Endothelial cell of umbilical vein (primary cell): Measurements from ENCODE around the gene DENND1B. TPM values are rescaled to one million over a fixed set of nuclear protein-coding genes. Genes with fewer than 3 reads are reported as not detected.

Experiments used
- BruUV-seq: library from RNA; stranded (reverse); fragments of 400-500 nt; replicated peaks from 2 replicates; lab custom pipeline; 2021; lab: Mats Ljungman, UMichigan
- CTCF ChIA-PET: fragments of 300-600, 350-600 bp; sonication (Branson Sonifier 250); formaldehyde crosslinking; loops from one replicate; lab custom pipeline; 2021; ENCODE audit warnings: antibody characterized with exemption, inconsistent platforms; lab: Charles Lee
- POLR2A ChIA-PET: fragments of 300-600, 350-600 bp; sonication (Branson Sonifier 250); formaldehyde crosslinking; loops from one replicate; lab custom pipeline; 2021; ENCODE audit warnings: antibody characterized with exemption, inconsistent platforms; lab: Charles Lee
- DNase-seq: peaks from one replicate; pipeline ENCODE4 v3.0.0-alpha.2; 2011; ENCODE audit warnings: low read depth, low spot score
- FAIRE-seq: peaks from 2 replicates; lab custom pipeline; 2011; peaks lifted over from hg19 to GRCh38; lab: Jason Lieb, UNC
- H2AFZ ChIP-seq: 2 replicates; pipeline ENCODE4 v1.6.0; 2012; ENCODE audit warnings: low read depth, low read length, control low read depth, inconsistent platforms
- H3K27ac ChIP-seq: 2 replicates; pipeline ENCODE4 v1.5.1; 2011; ENCODE audit warnings: low read depth, mild to moderate bottlenecking, control low read depth, low read length, moderate library complexity; ENCODE audit not compliant: insufficient read depth
- H3K27me3 ChIP-seq, 2 experiments: 2 replicates each; pipeline versions ENCODE4 v1.6.0 to v1.6.1; 2011; ENCODE audit warnings: low read length in 2 of 2, mixed read lengths in 1 of 2; ENCODE audit not compliant: control insufficient read depth in 2 of 2, insufficient read depth in 2 of 2
- H3K36me3 ChIP-seq, 2 experiments: 2 replicates in 1 of 2; 3 replicates in 1 of 2; pipeline ENCODE4 v1.5.1; 2011; ENCODE audit warnings: low read length in 2 of 2, mild to moderate bottlenecking in 1 of 2, moderate library complexity in 1 of 2; ENCODE audit not compliant: control insufficient read depth in 2 of 2, insufficient read depth in 2 of 2; ENCODE audit errors: extremely low read depth in 1 of 2
- H3K4me1 ChIP-seq: 3 replicates; pipeline ENCODE4 v1.5.1; 2011; ENCODE audit warnings: mild to moderate bottlenecking, low read length; ENCODE audit not compliant: control insufficient read depth, insufficient read depth; ENCODE audit errors: extremely low read depth
- H3K4me2 ChIP-seq: 2 replicates; pipeline ENCODE4 v1.6.1; 2011; ENCODE audit warnings: low read length, control low read depth, mixed read lengths; ENCODE audit not compliant: insufficient read depth
- H3K4me3 ChIP-seq, 3 experiments: fragments of 200-600 bp in 1 of 3; sonication (generic), shearing (Covaris generic) in 1 of 3; replicated peaks in 1 of 3; 2 replicates each; pipeline ENCODE4 v1.5.1; 2011 to 2016; ENCODE audit warnings: control low read depth in 3 of 3, low read length in 3 of 3, mild to moderate bottlenecking in 2 of 3, inconsistent platforms in 1 of 3, low read depth in 1 of 3, moderate library complexity in 1 of 3; ENCODE audit not compliant: insufficient read depth in 1 of 3
- H3K79me2 ChIP-seq: 2 replicates; pipeline ENCODE4 v1.6.0; 2012; ENCODE audit warnings: low read length, inconsistent platforms; ENCODE audit not compliant: control insufficient read depth, insufficient read depth
- H3K9ac ChIP-seq: replicated peaks from 2 replicates; pipeline ENCODE3; 2011; ENCODE audit warnings: low read length, control low read depth; ENCODE audit not compliant: insufficient read depth; ENCODE audit errors: extremely low read depth
- H3K9me1 ChIP-seq: replicated peaks from 3 replicates; pipeline ENCODE4 v1.6.0; 2011; ENCODE audit warnings: mild to moderate bottlenecking, low read length; ENCODE audit not compliant: control insufficient read depth, insufficient read depth; ENCODE audit errors: extremely low read depth
- H3K9me3 ChIP-seq: replicated peaks from 2 replicates; pipeline ENCODE4 v1.5.1; 2012; ENCODE audit warnings: low read length, inconsistent platforms; ENCODE audit not compliant: control insufficient read depth, insufficient read depth
- H4K20me1 ChIP-seq: replicated peaks from 2 replicates; pipeline ENCODE3; 2011; ENCODE audit warnings: mild to moderate bottlenecking, low read length; ENCODE audit not compliant: control insufficient read depth, insufficient read depth; ENCODE audit errors: extremely low read depth
- CTCF ChIP-seq, 2 donors: IDR thresholded peaks; 1 replicate in 1 of 2; 2 replicates in 1 of 2; pipeline ENCODE4 v1.5.1; 2011; ENCODE audit warnings: low read length in 2 of 2, mild to moderate bottlenecking in 2 of 2, moderate library complexity in 2 of 2, control low read depth in 1 of 2, inconsistent platforms in 1 of 2, low read depth in 1 of 2; ENCODE audit not compliant: insufficient read depth in 1 of 2; ENCODE audit errors: extremely low read depth in 1 of 2
- EZH2 ChIP-seq: IDR thresholded peaks from 2 replicates; pipeline ENCODE4 v1.6.1; 2012; ENCODE audit warnings: borderline replicate concordance, low read depth, mild to moderate bottlenecking, moderate library complexity, low read length, inconsistent platforms; ENCODE audit not compliant: severe bottlenecking
- FOS ChIP-seq: IDR thresholded peaks from 2 replicates; pipeline ENCODE4 v1.6.1; 2011; ENCODE audit warnings: mild to moderate bottlenecking, low read length, moderate library complexity, borderline replicate concordance; ENCODE audit not compliant: insufficient read depth
- GATA2 ChIP-seq: IDR thresholded peaks from 2 replicates; pipeline ENCODE4 v1.7.0; 2011; ENCODE audit warnings: low read depth, mild to moderate bottlenecking, moderate library complexity, mixed read lengths, low read length; ENCODE audit not compliant: insufficient read length, insufficient read depth
- JUN ChIP-seq: IDR thresholded peaks from 2 replicates; pipeline ENCODE4 v1.6.1; 2011; ENCODE audit warnings: borderline replicate concordance, low read depth; ENCODE audit not compliant: insufficient read length, insufficient read depth
- MAX ChIP-seq: IDR thresholded peaks from 2 replicates; pipeline ENCODE4 v1.6.1; 2011; ENCODE audit not compliant: insufficient read depth, insufficient read length
- MYC ChIP-seq: IDR thresholded peaks from one replicate; pipeline ENCODE4 v1.6.1; 2011; ENCODE audit warnings: mild to moderate bottlenecking, low read depth, low read length
- POLR2A ChIP-seq: IDR thresholded peaks from 2 replicates; pipeline ENCODE4 v1.6.1; 2012; ENCODE audit warnings: low read depth, mild to moderate bottlenecking, control low read depth, low read length
- POLR2AphosphoS5 ChIP-seq: IDR thresholded peaks from 2 replicates; pipeline ENCODE4 v1.6.1; 2012; ENCODE audit warnings: low read depth, mild to moderate bottlenecking, control low read depth, low read length, moderate library complexity; ENCODE audit not compliant: insufficient read depth
- dilution Hi-C: fragments of 300-500 bp; cut with MboI; formaldehyde crosslinking; loops from one replicate; pipeline ENCODE4 v1.15.0; 2019; ENCODE audit warnings: low sequenced_read_pairs; ENCODE audit not compliant: extremely low pct_ligation_motif_present
- intact Hi-C: fragments of 100-400 bp; cut with micrococcal nuclease; formaldehyde crosslinking; loops from one replicate; pipeline ENCODE4 v1.10.0; 2022
- polyA plus RNA-seq, 4 experiments: library from polyadenylated mRNA; depleted of rRNA in 3 of 4; stranded (reverse) in 3 of 4; unstranded in 1 of 4; fragments of >200 nt; gene quantifications; 2 replicates each; pipeline versions ENCODE4 v1.2.1 to v1.2.3, GENCODE V29; 2011 to 2012; ENCODE audit warnings: missing spikeins in 1 of 4
- small RNA-seq: library from RNA; depleted of rRNA; stranded (forward); fragments of <200 nt; gene quantifications from one replicate; pipeline ENCODE3, GENCODE V24; 2012; ENCODE audit warnings: low replicate concordance, low read depth; ENCODE audit not compliant: insufficient read depth, insufficient read length
- total RNA-seq: library from RNA; stranded (reverse); gene quantifications from 2 replicates; pipeline ENCODE4 v1.2.3, GENCODE V29; 2021

The DENND1B gene
- total and polyA plus RNA-seq, 2 donors (not counting 3 experiments of a cell fraction or from before 2014, with no cell fraction given), result 0.97 to 3.3 TPM

GRCh38 chr1:197462539-197462938 lies 312.7 kb downstream of the DENND1B start:
- intact Hi-C loops (no loop called here), dilution Hi-C loops (no loop called here)
- Histone ChIP-seq H3K9me3 (no peaks in the 10 kb centered on the region), H3K79me2 (no peaks in the 10 kb centered on the region), H3K36me3 (no peaks in the 10 kb centered on the region), H3K9me1 (no peaks in the 10 kb centered on the region), H3K9ac (no peak overlapping the region), H3K4me1 (no peaks in the 10 kb centered on the region), H3K4me3 (no peak overlapping the region), H3K4me2 (no peak overlapping the region), H3K27me3 (no peaks in the 10 kb centered on the region), H4K20me1 (no peaks in the 10 kb centered on the region), H2AFZ (no peak overlapping the region), H3K27ac (no peak overlapping the region)
- FAIRE-seq (no peak), DNase-seq (no peak)
- ChIA-PET CTCF (no interaction called here), POLR2A (no interaction called here)
- TF ChIP-seq POLR2A (no peak), JUN (no peak), CTCF (IDR thresholded peaks at IDR 0.05; ENCODE audit: extremely low read depth in 1 of 2, insufficient read depth in 1 of 2, low read depth in 1 of 2, low read length in 2 of 2) (no peak), FOS (no peak), MYC (no peak), GATA2 (no peak), MAX (no peak), EZH2 (no peak), POLR2AphosphoS5 (no peak)
- no TSS peak for BruUV-seq

Small RNA genes within 50 kb of the gene (small RNA-seq; reads per million reads assigned to genes)
- gene RF00019, result not detected

Other genes starting within 250 kb of the DENND1B start
- 2.1 and 3.5 TPM in 2 replicates for gene C1orf53, start 127.2 kb upstream of the DENND1B start, total RNA-seq
- 6.5 and 8.3 TPM in 2 replicates for gene C1orf53, start 127.2 kb upstream of the DENND1B start, polyA plus RNA-seq
- gene LHX9, start 141.9 kb upstream of the DENND1B start, total RNA-seq, result not detected in 2 replicates
- gene LHX9, start 141.9 kb upstream of the DENND1B start, polyA plus RNA-seq, result not detected in 2 replicates